ENCODE results near the gene MUC5B. TPM values are rescaled to one million over a fixed set of nuclear protein-coding genes. Genes with fewer than 3 reads are reported as not detected.

The MUC5B gene
- total RNA-seq, 1 donor = not detected

DNA sequence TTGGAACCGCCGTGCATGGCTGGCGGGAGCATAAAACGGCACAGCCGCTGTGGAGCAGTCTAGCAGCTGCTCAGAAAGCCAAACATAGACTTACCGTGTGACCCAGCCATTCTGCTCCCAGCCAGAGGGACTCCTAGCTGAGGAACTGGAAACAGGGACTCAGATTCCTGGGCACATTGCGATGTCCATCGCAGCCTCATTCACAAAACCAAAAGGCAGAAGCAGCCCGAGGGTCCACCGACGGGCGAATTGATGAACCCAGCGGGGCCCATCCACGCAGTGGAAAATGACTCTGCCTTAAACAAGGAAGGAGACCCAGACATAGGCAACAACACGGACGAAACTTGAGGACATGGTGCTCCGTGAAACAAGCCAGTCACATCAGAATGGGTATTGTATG, 5.7 kb upstream of the MUC5B start:
- no peak overlapping the region for H3K4me3 ChIP-seq (ENCODE audit: low read depth, low read length)
- TF ChIP-seq, protein P1, sequence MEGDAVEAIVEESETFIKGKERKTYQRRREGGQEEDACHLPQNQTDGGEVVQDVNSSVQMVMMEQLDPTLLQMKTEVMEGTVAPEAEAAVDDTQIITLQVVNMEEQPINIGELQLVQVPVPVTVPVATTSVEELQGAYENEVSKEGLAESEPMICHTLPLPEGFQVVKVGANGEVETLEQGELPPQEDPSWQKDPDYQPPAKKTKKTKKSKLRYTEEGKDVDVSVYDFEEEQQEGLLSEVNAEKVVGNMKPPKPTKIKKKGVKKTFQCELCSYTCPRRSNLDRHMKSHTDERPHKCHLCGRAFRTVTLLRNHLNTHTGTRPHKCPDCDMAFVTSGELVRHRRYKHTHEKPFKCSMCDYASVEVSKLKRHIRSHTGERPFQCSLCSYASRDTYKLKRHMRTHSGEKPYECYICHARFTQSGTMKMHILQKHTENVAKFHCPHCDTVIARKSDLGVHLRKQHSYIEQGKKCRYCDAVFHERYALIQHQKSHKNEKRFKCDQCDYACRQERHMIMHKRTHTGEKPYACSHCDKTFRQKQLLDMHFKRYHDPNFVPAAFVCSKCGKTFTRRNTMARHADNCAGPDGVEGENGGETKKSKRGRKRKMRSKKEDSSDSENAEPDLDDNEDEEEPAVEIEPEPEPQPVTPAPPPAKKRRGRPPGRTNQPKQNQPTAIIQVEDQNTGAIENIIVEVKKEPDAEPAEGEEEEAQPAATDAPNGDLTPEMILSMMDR (IDR thresholded peaks at IDR 0.05; ENCODE audit: insufficient read depth, low read depth, low read length) = no peak
- DNase-seq (ENCODE audit: low read depth) = no peak

DNA sequence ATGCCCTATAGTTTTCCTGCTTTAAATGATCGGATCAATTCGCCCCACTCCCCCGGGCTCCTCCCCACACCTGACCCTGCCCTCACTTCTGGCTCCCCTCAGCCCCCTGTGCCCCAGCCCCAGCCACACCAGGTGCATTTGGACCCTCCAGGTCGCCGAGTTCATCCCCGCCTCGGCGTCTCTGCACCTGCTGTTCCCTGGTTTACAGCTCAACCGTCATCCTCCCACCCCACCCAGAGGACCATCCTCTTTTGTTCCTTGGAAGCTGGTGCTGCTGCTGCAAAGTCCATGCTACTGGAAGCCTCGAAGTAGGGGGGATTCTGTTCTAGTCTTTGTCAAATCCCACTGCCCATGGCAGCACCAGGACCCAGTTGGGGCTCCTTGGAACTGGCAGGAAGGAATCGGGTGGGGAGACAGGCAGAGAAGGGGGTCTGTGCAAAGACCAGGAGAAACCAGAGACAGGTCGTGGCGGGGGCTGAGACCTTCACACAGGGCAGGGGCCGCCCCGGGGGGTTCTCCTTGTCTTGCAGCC, 4.5 kb upstream of the MUC5B start:
- DNase-seq (ENCODE audit: low read depth) = no peak
- H3K4me3 ChIP-seq (ENCODE audit: low read depth, low read length) = no peak overlapping the region
- TF ChIP-seq, protein P1 (IDR thresholded peaks at IDR 0.05; ENCODE audit: insufficient read depth, low read depth, low read length) = no peak

DNA sequence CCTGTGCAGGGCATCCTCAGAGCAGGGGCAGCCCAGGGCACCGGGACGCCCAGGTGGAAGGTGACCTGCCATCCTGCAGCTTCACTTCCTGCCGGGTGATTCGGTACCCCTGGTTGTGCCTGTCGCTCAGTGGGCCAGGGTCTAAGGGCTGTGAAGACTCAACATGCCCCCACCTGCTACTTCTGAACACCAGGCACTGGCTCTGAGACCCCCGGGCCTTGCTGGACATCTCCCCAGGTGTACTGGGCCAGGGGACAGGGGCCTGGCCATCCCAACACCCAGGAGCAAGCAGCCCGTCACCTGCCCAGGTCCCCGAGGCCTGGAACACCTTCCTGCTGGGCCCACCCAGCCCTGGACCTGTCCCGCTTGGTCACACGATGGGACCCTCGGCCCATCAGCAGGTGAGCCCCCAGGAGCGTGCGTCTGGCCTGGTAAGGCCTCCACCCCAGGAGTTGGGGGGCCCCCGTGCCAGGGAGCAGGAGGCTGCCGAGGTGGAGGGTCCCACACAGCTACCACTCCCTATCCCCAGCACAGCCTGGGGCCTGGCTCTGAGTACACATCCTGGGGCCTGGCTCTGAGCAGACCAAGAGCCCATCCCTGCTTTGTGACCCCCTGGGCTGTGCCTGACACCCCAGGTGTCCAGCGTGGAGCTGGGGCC, 3.9 kb upstream of the MUC5B start:
- no peak for DNase-seq (ENCODE audit: low read depth)
- no peak overlapping the region for H3K4me3 ChIP-seq (ENCODE audit: low read depth, low read length)
- TF ChIP-seq, protein P1 (IDR thresholded peaks at IDR 0.05; ENCODE audit: insufficient read depth, low read depth, low read length) = no peak

DNA sequence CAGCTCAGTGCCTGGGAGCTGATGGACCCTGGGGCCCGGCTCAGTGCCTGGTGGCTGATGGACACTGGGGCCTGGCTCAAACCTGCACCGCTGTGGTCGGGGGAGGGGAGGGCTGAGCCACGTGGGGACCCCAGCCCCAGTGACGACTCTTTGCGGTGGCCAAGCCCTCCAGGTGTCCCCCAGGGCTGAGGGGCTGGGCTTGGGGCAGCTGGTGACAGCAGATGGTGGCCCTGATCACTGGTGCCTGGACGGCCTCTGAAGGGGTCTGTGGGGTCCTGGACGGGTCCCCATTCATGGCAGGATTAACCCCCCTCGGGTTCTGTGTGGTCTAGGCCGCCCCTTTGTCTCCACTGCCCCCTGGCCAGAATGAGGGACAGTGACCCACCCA, 3.4 kb upstream of the MUC5B start:
- DNase-seq (ENCODE audit: low read depth) = no peak
- H3K4me3 ChIP-seq (ENCODE audit: low read depth, low read length) = no peak overlapping the region
- TF ChIP-seq, protein P1 (IDR thresholded peaks at IDR 0.05; ENCODE audit: insufficient read depth, low read depth, low read length) = no peak

DNA sequence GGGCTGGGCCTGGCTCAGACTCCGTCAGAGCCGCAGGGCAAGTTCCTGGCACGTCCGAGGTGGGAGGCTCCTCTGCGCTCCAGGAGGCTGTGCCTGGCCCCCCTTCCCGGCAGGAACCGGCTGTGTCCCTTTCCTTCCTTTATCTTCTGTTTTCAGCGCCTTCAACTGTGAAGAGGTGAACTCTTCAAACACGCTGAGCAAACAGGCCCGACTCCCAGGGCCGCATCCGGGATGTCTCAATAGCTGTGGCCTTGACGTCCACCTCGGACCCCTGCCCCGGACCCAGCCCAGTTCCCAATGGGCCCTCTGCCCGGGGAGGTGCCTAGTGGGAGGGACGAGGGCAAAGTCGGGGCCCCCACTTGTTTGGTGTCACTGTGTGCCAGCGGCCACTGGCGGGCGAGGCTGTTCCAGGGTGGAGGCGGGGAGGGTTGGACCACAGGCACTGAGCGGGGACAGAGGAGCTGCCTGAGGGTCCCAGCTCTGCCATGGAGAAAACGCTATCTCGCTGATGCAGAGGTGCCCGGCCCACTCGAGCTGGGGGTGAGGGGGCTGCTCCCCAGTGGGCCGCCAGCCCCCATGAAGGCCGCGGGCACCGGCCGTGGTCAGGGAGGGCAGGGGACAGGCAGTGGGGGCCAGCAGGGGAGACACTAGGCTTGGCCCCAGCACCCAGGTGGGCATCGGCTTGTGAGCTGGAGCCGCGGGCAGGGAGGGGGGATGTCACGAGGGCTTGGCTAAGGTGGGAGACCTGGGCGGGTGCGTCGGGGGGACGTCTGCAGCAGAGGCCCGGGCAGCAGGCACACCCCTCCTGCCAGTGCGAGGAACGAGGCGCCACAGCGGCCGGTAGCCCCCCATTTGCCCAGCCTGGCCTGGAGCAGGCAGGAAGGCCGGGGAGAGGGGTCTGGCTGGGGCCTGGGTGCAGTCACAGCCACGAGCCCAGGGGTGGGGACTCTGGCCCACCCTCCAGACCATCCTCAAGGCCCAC, 2.7 kb upstream of the MUC5B start:
- TF ChIP-seq, protein P1 (IDR thresholded peaks at IDR 0.05; ENCODE audit: insufficient read depth, low read depth, low read length) = no peak
- H3K4me3 ChIP-seq (ENCODE audit: low read depth, low read length) = no peak overlapping the region
- no peak for DNase-seq (ENCODE audit: low read depth)

DNA sequence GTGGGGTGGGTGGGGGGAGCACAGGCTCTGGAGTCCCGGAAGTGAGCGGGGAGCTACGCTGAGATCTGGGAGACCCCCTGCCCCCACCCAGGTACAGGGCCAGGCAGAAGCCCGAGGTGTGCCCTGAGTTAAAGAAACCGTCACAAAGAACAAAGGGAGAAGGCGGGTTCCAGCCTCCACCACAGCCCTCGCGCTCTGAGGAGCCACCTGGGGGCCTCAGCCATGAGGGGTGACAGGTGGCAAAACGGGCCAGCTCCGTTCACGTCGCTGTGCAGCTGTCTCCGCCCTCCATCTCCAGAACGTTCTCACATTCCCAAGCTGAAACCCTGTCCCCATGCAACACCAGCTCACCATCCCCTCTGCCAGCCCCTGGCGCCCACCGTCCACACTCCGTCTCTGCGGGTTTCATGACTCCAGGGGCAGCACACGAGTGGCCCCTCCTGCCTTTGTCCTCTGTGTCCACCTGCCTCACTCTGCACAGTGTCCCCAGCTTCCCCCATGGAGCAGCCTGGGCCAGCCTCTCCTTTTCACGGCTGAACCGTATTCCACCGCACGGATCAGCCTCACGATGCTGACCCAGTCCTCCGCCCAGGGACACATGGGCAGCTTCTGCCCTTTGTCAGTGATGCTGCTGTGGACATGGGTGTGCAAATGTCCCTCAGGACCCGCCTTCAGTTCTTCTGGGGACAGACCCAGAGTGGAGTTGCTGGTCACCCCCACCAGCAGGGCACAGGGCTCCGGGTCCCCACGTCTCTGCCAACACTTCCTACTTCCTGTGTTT, 1.7 kb upstream of the MUC5B start:
- H3K4me3 ChIP-seq (ENCODE audit: low read depth, low read length) = no peak overlapping the region
- TF ChIP-seq, protein P1 (IDR thresholded peaks at IDR 0.05; ENCODE audit: insufficient read depth, low read depth, low read length) = no peak
- DNase-seq (ENCODE audit: low read depth) = no peak
